Dermis microvascular lymphatic vessel endothelial cell (primary cell): ENCODE data around the gene PYGM. TPM values are rescaled to one million over a fixed set of nuclear protein-coding genes. Genes with fewer than 3 reads are reported as not detected.
A peak's percentile ranks its signal among the peaks of the same experiment; 100 is the strongest.

Experiments used
- DNase-seq, 2 donors: peaks; one replicate each; pipeline versions ENCODE4 v3.0.0 to v3.0.0-alpha.2; 2010; ENCODE audit warnings: low read depth in 2 of 2
- total RNA-seq: library from RNA; depleted of rRNA; stranded (reverse); fragments of >200 nt; gene quantifications from 2 replicates; pipeline ENCODE4 v1.2.1, GENCODE V29; 2014

PYGM gene
- total RNA-seq, 1 donor from 2014 or later, result 0.13 TPM

DNA sequence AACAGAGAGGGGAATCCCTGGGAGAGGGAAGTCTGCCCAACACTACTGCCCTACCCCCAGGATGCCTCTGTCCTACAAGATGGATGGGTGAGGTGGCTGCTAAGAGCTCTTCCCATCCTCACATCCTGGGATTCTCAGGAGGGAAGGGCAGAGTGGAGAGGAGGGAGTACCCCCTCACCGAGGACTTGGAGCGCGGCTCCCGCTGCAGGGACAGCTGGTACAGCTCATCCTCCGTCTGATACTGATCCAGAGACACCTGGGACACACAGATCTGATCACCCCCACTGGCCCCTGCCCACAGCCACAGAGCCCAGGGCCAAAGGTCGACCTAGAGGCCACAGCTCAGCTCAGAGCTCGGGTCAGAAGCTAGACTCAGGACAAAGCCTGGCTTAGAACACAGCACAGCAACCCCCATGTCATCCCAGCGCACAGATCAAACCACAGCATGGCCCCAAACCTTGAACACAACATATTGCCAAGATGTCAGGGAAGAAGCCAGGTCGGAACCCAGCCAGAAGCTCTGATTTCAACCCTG lies 24.0 kb downstream of the PYGM start:
- DNase-seq, result no peak

GRCh38 chr11:64734811-64735724 lies 24.7 kb downstream of the PYGM start:
- DNase-seq, result no peak

DNA sequence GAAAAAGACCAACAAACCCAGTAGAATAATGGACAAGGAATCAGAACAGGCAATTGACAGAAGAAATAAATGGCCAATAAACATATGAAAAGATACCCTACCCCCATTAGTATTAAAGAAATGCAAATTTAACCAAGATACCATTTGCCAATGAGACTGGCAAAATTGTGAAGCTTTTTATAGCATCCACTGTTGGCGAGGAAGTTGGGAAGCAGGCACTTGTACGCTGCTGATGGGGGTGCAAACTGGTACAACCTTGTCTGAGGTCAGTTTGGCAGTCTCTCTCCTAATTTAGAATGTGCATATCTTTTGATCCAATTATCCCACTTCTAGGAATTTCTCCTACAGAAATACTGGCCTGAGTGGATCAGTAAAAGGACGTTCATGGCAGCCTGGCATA lies 28.2 kb downstream of the PYGM start:
- DNase-seq, result no peak

DNA sequence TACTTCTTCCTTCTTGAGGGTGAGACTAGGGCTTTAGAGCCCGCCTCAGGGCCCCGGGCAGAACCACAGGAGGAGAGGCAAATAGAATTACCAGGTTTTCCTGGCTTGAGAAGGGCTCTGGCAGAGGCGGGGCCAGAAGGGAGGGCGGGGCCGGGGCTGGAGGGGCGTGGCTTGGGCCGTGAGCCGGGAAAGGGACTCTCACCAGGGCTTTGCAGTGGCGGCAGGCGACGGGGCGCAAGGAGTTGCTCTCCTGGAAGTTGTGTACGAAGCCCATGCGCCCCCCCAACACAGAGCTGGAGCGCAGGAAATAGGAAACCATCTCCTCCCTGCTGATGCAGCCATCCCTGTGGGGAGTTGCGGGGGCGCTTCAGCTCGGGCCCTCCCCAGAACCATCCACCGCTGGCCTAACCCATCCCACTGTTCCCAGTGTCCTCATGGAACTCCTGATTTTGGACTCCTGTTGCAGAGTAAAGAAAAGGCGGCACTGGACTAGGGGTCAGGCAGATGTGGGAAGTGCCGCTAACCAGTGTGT lies 29.9 kb downstream of the PYGM start:
- no peak for DNase-seq

GRCh38 chr11:64728757-64729365 lies 30.9 kb downstream of the PYGM start:
- no peak for DNase-seq

GRCh38 chr11:64726867-64727530 lies 32.8 kb downstream of the PYGM start:
- no peak for DNase-seq

DNA sequence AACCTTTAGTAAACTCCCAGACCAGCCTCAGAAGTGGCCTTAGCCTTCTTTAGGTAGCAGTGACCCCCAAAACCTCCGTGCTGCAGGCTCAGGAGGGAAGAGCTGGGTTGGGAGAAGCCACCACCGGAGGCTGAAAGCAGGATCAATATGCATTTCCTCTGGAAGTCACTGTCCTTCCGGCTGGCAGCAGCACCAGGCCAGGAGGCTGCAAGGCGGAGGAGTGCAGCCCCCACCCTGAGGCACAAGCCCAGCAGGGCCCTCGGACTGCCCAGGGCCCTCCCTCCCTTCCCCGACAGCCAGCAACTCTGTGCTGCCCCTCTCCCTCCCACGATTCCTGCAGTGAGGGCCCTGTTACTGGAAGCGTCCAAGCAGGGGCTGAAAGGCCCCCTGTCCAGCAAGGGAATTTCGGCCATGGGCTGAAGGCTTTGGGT lies 33.5 kb downstream of the PYGM start:
- no peak for DNase-seq

DNA sequence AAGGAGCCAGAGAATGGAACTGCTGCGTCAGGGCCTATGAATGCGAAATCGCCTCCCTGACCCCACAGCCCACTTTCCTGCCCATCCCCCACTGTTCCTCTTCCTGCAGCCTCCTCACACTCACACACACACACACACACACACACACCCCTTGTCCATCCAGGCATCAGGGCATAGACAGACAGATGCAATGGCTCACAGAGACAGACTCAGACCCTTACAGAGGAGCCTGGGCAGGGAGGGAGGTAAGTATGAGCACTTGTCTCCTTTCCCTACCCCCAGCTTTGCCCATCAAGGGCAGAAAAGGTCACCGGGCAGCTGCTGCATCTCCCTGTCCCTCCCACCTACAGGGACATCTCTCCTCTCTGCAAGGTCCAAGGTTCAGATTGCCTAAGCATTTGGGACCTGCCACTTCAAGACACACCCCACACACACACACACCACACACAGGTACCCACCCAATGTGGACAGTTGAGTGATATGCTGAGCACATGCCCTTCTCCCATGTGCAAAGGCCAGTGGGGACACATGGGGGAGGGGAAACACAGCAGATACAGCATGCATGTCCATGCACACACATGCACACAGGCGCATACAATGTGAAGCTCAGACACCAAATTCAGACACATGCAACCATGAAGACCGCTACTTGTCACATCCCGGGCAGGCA lies 34.8 kb downstream of the PYGM start:
- no peak for DNase-seq

GRCh38 chr11:64723907-64724862 lies 35.6 kb downstream of the PYGM start:
- DNase-seq, result no peak

DNA sequence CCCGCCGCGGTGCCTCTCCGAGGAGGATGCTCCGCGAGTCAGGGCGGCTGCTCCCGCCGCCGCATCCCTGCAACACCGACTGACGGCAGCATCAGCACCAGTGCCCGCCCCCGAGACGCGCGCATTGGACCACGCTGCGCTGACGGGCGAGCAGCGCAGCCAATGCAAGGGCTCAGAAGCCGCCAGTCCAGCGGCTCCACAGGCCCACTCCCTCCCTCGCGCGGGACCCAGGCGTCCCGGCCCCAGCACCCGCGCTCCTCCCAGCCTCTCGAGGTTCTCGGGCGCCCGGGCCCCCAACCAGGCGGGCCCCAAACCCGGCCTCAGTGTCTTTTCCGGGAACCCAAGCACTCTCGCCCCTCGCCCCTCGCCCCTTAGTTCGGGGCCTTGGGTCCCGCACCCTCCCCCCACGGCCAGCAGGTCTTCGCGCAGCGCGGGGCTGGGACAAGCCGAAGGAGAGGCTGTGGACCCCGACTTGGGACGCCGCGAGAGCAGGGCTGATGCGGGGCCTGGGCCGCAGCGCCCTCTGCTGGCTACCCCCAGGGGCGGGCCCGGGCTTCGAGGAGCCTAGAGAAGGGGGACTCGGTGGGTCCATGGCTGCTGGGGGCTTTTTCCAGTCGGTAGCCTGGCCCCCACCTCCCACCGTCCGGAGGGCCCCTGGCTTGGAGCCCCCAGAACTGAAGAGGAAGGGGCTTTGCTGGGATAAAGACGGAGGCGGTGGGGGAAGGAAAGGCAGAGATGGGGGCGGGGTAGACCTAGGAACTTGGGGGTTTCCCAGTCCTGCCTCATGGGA lies 36.5 kb downstream of the PYGM start, which contains the start of gene NRXN2:
Gene NRXN2, minus strand, starts transcription at position 81 of the 790 bp plus-strand sequence. CDS start 9,498 bp downstream, outside the sequence.
- peak; percentile 44 to 78 for DNase-seq

DNA sequence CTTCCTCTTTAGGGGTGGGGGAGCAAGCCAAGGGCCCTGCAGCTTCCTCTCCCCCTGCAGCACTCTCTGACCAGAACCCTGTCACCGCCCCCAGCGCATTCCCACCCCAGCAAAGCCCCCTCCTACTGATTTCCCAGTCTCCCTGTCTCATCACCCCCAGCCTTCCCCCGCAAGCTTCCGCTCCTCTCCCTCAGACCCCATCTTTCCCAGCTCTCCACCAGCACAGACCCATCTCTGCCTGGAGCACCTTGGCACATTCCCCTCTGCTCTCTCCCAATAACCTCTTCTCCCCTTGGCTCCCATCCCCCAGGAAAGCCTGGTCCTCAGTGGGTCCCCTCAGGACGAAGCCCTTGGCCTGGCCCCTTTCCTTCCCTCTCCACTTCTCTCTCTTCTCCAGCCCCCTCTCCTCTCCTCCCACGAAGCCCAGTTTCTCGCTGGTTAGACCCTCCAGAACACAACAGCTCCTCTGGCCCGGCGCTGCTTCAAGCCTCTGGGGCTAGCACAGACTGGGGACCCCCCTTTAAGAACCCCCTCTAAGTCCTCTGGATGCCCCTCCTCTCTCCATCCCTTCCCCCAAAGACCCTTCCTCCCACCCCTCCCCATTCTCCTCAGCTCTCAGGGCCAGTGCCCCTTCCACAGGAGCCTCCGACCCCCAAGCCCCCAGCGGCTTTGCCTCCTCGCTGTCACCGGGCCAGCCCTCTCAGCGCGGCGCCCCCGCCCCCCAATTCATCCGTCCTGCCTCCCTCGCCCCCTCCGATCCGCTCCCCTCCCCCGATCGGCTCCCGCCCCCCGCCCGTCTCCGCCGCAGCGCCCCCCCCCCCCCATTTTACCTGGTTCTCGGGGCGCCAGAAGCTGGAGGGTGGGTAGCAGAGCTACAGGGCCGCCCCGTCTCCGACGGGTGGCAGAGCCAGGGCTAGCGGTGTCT lies 37.4 kb downstream of the PYGM start:
- DNase-seq, result no peak

DNA sequence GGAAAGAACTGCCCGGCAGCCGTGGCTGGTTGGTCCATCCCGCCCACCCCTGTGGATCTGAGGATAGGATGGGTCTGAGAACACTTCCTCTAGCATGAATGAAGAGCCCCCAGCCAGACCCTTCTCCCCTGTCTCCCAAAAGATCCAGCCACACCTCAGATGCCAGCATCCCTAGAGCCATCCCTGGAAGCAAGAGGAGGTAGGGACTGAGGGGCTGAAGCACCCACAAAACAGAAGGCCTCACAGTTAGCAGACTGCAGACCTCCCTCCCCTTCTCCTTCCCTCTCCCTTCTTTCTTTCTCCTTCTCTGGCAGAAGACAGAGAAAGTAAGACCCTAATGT lies 38.4 kb downstream of the PYGM start:
- DNase-seq, result no peak

DNA sequence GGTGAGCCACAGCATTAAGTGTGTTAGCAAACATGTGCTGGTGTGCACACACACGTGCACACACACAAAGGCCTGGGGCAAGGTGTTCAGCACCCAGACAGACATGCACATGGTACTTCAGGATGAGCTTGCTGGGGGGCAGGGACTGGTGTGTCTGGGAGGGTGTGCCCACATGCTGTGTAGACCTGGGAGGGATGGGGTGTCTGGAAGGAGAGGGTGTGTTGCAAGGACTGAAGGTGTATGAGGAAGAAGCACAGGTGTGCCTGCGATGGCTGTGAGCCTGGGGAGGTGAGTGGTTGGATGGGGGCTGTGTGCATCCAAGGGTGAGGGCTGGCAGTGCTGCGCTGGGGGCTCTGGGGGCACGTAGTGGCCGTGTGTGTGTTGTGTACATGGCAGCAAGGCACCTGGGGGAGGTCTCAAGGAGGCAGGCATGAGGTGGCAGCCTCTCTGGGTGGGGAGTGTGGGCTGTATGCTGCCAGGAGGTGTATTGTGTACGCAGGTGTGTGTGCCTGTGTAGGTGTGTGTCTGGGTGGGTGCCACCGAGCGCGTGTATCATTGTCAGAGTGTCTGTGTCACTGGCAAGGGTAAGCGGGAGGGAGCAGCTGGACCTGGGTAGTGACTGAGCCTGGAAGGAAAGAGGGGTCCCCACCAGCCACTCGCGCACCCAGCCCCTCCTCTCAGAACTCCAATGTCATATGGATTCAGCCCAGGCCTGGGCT lies 39.0 kb downstream of the PYGM start:
- DNase-seq, result no peak

GRCh38 chr11:64720167-64720566 lies 39.6 kb downstream of the PYGM start:
- DNase-seq, result no peak

DNA sequence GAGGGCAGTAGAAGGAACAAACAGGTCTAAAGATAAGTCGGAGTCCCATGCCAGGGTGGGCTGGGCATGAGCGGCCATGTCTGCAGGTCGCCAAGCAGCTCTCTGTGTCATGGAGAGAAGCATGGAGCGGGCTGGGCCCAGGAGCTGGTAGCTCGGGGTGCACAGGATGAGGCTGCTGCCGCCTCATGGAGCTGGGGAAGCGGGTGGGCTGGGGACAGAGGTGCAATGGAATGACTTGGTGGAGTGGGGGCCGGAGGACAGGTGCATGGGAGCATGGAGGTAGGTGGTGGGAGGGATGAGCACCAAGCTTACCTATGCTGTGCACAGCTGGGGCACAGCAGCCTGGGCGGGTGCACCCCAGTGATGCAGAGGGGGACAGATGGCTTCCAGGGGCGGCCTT lies 40.4 kb downstream of the PYGM start:
- DNase-seq, result no peak

DNA sequence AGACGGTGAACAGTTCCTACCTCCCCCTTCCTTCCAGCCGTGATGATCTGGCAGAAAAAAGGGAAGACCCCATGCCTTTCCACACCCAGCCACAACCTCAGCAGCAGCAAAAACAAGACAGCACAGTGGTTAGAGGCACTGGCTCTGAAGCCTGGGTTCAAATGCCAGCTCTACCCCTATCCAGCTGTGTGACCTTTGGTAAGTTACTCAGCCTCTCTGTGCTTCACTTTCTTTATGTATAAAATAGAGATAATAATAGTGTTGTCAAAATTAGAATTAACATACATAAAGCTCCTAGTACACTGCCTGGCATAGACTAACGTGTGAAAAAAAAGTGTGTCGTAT lies 41.0 kb downstream of the PYGM start:
- DNase-seq, result no peak

DNA sequence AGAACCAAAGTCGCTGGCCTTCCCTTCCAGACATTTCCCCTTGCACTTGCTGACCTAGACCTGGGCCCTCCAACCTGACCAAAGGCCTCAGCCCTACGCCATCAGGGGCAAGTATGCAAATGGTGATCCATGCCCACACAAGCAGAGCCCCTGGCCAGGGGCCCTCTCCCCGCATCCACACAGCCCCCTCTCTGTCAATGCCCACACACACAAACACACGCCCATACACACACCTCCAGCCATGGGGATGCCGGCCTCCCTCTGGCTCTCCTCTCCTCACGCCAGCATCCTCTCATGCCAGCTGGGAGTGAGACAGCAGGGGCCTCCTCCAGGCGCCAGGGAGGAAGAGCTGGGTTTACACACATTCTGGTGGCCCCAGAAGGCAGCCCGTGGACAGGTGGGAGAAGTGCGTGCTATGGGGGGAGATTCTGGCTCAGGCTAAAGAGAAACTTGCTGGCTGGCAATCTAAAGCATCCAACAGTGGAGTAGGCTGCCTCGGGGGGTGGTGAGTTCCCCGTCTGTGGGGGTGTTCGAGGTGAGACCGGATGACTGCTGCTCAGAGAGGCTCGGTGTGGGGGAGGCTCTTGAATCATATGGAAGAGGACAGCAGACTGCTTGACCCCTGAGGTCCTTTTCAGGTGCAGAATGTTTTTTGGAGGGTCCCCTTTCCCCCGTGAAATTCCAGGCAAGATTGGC lies 41.5 kb downstream of the PYGM start:
- no peak for DNase-seq
